Stimulated activated naive CD4-positive, alpha-beta T cell treated with Interleukin-2 at 50 U/mL for 16 hours (primary cell): Measurements from ENCODE around the gene CARMIL3.
A peak's percentile ranks its signal among the peaks of the same experiment; 100 is the strongest.

Experiments
- DNase-seq: peaks from one replicate; lab custom pipeline; 2025; lab: John Stamatoyannopoulos, UW

The CARMIL3 gene

DNA sequence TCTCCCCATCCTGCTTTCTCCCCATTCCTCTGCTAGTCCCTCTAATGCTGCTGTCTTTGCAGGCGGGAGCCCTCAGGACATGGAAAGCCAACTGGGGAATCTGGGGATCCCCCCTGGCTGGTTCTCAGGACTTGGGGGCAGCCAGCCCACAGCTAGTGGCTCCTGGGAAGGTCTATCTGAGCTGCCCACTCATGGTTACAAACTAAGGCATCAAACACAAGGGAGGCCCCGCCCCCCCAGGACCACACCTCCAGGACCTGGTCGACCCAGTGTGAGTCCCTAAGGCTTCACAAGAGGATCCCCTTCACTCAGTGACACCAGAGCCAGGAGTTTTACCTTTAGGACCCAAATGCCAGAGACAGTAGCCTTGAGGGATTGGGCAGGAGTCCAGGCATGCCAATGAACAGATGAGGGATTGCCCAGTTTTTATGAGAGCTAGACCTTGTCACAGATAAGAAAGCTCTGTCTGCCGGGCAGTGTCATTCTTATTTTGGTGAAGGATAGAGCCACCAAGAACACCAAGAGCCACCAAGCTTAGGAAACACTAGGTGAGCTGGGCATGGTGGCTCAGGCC lies 11.5 kb downstream of the CARMIL3 start:
- no peak for DNase-seq

DNA sequence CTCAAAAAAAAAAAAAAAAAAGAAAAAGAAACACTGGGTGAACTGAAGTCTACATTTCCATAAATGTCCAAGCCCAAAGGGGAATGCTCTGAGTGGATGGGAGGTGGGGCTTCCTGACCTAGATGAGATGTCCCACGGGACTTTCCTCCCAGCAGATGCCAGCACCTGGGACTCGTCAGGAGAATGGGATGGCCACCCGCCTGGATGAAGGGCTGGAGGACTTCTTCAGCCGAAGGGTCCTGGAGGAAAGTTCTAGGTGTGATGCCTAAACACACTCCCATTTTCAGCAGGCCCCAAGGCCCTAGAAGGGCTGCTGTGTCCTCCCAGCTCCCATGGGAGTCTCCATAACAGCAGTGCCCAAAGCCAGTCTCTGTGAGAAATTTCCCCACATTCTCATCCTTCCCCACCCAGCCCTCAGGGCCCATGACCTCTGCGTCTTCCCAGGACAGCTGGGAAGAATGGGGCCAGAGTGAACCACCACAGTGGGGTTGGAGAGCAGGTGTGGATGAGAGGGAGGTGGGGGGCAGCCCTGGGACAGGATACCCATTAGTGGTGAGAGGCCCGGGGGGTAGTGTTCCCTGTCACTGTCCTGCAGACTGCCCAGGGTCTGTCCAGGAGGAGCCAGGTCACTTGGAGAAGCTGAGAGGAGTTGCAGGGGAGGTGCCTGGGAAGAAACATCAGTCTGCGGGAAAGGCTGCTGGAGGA lies 12.4 kb downstream of the CARMIL3 start:
- no peak for DNase-seq

DNA sequence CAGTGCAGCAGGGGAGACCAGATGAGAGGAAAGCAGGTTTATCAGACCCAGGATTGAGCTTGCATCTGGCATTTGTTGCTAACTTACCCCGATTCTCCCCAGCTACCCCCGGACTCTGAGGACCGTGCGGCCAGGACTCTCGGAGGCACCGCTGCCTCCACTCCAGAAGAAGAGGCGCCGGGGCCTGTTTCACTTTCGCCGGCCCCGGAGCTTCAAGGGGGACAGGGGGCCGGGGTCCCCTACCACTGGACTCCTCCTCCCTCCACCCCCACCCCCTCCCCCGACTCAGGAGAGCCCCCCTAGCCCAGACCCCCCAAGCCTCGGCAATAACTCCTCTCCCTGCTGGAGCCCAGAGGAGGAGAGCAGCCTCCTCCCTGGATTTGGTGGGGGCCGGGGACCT lies 13.0 kb downstream of the CARMIL3 start:
- no peak for DNase-seq

DNA sequence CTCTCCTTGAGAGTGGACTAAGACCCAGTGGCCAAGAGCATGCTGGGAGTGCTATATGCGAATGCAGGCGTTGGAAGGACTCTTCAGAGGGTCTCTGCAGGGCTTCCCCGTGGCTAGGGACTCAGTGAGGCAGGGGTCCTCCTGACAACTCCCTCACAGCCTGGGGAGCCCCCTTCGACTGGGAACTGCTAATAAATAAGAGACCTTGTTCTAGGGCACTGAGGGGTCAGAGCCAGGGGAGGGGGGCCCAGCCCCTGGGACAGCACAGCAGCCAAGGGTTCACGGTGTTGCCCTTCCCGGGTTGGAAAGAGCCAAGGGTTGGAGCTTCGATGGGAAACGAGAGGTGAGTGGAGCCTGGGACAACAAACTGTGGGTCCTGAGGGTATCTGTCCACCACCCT lies 13.6 kb downstream of the CARMIL3 start:
- no peak for DNase-seq

DNA sequence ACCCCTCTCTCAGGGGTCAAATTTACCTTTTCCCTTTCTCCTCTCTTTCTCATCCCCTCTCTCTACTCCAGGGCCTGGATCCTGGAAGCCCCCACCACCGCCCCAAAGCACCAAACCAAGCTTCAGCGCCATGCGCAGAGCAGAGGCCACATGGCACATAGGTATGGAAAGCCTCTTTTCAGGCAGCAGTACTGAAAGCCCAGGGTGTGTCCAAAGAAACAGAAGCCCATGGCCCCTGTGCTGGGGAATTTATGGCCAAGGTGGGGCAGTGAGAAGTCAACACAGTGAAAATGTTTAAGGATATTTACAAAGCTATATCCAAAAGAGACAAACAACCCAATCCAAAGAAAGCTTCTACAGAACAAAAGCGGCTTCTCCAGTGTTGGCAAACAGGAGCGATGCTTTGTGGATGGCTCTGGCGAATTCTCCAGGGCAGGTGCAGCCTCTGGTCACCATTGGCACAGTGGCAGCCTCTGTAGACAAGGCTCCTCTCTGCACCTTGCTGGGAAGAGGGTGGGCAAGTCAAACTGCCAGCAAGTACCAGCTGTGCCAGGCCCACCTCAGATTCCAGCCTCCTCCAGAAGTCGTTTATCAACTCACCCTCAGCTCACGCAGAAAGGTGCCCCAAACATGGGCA lies 14.8 kb downstream of the CARMIL3 start:
- no peak for DNase-seq

DNA sequence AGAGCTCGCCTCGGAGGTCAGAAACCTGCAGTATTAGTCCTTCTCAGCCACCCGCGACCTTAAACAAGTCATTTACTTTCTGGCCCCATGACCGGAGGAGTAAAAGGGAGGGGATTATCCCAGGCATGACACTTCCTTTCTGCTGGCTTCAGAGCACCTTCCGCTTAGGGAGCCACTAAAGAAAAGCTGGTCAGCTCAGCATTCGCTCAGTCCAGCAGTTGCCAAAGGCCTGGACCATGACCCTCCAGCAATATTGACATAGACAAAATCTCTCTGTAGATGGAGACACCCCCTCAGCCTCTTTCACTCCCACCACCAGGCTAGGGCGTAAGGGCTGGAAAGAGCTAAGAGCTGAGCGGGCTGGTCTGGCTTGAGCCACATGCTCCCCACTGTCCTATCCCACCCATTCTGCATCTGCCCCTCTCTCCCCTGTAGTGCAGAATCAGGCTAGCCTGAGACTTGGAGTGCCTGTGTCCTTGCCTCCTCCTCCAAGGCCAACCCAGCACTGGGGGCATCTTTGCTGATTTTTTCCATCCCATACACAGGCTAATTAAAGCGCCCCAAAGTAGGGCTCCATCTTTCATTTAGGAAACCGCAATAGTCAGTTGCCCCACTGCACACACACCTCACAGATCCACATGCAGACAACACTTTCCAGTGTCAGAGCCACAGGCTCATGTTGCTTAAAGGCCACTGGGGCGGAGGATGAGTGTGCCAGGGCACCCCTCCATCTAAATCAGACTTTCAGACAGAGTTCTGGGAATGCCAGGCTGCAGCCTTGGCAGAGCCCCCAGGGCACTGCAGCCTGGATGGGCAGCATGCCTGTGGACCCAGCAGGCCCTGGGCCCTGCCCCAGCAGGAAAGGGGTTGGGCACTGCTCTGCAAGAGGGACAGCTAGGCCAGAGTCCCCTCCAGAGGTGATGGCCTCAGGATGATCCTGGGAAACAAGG lies 15.6 kb downstream of the CARMIL3 start:
- DNase-seq: no peak

DNA sequence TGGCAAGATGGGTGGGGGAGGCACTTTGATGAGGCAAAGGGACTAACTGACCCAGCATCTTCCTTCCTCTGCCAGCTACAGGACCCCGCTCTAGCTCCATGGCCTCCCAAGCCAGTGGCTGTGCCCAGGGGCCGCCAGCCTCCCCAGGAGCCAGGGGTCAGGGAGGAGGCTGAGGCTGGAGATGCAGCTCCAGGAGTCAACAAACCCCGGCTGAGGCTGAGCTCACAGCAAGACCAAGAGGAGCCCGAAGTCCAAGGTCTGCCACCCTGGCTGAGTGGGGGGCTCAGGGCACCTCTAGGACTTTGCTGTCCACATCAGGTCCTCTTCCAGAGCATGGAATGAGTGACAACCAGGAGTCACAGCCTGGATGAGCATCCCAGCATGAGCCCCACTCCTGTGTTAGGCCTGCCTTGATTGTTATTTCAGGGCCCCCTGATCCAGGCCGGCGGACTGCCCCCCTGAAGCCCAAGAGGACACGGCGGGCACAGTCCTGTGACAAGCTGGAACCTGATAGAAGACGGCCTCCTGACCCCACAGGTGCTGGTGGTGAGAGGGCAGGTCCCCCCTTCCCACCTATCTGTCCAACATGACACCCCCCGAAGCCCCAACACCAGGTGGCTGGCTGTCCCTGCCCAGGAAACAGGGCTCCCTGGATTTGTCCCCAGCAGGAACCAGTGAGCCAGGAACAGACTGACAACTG lies 17.1 kb downstream of the CARMIL3 start:
- DNase-seq: no peak

DNA sequence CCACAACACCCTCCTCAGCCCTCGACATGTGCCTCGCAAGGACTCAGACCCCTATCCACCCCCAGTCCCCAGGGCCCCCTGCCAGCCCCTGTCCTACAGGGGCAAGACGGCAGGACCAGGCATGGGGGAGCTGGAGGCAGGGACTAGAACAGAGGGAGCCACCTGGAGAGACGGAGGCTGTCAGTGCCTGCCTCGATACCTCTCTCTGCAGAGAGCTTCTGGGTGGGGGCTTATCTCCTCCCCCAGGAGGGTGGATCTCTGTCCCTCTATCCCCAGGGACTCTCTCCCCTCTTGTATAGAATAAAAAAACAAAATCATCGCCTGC lies 17.6 kb downstream of the CARMIL3 start:
- DNase-seq: no peak

DNA sequence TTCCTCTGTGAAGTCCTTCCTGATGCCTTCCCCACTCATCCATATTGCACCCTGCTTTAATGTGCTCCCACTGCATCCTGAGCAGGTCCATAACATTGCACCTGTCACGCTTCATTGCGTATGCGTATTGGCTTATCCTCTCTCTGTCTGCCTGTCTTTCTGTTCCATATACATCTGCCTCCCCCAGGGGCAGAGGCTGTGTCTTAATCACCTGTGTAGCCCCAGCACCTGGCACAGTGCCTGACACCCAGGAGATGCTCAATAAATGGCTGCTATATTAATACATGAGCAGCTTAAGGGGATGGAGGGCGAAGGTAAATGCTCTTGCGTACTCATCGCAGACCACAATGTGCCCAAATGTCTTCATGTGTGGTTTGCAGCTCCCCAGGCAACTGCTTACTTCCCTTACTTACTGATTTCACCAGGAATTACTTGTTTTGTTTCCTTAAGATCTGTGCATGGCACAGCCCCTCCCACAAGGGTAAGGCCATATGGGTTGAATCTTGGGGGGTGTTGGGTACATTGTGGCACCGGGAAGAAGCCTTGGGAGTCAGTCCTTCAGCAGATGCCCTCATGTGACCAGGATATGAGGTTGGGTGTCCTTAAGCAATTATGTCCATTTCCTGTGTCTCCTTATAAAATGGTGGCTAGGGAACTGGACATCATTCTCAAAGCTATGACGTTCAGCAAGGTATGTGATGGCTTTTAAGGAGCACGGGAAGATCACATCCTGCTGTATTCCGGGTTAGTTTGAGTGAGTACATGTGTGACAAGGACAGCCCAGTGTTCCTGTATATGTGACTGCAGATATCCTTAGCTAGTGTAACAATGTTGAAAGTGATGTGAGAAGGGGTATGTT lies 18.7 kb downstream of the CARMIL3 start:
- DNase-seq: no peak

DNA sequence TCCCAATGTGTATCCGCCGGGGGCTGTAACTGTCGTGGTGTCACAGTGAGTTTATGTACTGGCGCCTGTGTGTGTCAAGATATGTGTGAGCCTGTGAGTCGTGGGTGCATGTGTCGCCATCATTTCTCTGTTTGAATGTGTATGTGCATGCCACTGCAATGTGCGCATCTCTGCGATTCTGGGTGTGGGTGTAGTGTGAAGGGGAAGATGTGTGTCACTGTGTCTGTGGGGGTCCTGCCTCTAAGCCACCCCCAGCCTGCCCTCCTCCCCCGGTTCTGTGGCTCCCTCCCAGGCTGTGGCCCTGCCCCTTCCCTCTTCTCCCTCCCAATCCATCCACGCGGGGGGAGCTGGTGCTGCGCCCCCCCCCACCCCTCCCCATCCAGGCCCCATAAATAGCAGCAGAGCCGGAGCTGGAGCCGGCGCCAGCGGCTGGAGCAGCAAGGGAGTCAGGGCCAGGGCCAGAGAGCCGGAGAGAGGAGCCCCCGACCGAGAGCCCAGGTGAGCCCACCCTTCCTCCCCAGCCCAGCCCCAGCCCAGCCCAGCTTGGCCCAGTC lies 19.4 kb downstream of the CARMIL3 start, which contains the start of gene CPNE6:
TSS of gene CPNE6 (plus strand) at position 419 of the 554 bp plus-strand sequence. CDS start 1,375 bp downstream, outside the sequence.
- peak; percentile 38 for DNase-seq

DNA sequence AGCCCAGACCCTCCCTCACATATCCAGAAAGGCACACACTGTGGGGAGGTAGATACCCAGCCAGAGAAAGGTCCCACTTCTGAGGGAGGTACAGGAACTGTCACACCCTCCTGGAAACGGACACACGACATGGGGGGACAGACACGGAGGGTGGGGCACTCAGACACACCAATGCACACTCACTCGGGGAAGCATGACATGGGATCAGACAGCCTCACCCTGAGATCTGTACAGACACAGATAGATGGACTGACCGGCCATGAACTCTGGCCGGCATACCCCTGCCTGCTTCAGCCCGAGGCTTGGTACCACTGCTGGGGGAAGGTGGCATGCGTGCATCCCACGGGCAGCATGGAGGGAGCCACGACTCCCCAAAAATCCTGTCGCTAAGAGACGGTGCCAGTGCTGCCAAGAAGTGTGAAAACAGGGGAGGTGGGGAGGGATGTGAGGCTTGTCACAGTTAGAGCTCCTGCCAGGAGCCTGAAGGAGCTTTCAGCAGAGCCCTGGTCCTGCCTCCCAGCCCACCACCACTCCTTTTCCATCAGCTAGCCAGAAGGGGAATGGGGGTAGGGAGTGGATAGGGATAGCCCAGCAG lies 20.1 kb downstream of the CARMIL3 start:
- DNase-seq: no peak

DNA sequence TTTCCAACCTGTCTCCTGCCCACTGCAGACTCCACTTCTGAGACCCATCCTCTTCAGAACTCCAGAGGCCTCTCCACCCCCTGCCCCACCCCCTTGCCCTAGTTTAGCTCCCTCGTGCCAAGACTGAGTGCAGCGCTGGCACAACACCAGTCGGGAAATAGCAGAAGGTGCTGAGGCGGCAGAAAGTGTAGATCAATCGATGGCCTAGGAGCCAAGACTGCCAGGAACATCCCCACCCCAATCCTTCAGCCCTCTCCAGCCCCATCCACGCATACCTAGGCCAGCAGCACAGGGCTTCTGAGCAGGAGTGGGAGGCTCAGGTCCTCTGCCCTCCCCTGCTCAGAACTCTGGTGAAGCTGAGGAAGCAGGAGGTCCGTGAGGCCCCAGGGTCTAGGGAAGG lies 20.6 kb downstream of the CARMIL3 start:
- DNase-seq: no peak

DNA sequence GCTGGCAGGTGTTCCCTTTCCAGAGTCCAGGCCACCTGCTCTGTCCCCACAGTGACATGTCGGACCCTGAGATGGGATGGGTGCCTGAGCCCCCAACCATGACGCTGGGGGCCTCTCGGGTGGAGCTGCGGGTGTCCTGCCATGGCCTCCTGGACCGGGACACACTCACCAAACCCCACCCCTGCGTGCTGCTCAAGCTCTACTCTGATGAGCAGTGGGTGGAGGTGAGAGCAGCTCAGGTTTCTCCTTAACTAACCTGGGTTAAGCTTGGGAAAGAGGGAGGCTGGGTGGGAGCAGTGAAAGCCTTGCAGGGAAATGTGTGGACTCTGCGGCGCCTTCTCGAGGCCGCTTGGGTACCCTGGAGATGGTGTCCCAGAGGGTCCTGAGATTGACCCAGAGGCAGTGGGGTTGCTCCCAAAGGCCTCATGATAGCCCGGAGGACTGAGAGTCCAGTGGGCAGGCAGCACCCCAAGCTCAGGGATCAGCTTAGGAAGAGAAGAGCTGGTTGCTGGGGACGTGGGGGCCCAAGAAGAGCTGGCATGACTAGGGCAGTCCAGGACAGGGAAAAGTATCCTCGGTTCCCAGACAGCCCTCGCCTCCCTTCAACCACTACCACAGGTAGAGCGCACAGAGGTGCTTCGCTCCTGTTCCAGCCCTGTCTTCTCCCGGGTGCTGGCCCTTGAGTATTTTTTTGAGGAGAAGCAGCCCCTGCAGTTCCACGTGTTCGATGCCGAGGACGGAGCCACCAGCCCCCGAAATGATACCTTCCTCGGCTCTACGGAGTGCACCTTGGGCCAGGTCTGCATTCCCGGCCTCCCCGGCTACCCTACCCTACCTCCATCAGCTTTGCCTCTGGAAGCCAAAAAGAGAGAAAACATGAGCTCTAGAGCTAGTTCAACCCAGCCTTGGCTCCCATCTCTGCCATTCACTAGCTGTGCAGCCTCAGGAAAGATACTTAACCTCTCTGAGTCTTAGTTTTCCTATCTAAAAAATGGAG lies 21.4 kb downstream of the CARMIL3 start:
- no peak for DNase-seq

DNA sequence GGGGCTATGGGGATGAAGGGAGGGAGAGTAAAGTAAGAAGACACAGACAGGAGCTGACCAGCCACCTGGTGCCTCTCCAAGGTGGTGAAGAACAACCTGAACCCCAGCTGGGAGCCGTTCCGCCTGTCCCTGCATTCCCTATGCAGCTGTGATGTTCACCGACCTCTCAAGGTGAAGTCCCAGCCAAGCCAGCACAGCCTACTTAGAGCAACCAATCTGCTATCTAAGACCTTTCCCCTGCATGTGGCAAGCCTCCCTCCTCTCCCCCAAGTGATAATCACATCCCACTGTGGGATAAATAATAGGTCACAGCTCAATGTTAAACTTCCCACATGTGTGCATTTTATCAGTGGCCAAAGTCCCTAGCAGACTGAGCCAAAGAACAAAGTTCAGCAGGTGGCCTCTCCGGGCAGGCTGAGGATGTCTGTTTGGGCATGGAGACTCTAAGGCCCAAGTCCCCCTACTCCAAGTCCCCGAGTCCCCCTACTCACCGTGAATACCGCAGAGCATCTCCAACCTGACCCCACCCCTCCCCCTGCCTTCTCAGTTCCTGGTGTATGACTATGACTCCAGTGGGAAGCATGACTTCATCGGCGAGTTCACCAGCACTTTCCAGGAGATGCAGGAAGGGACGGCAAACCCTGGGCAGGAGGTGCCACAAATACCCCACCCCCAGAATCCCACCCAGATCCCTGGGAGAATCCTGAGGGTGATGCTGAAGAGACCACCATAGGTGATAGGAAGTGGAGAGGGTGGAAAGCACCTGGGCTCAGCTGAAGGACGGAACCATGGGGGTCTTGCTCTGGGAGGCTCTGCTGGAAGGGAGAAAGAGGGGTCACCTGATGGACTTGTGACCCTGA lies 23.0 kb downstream of the CARMIL3 start:
- no peak for DNase-seq

DNA sequence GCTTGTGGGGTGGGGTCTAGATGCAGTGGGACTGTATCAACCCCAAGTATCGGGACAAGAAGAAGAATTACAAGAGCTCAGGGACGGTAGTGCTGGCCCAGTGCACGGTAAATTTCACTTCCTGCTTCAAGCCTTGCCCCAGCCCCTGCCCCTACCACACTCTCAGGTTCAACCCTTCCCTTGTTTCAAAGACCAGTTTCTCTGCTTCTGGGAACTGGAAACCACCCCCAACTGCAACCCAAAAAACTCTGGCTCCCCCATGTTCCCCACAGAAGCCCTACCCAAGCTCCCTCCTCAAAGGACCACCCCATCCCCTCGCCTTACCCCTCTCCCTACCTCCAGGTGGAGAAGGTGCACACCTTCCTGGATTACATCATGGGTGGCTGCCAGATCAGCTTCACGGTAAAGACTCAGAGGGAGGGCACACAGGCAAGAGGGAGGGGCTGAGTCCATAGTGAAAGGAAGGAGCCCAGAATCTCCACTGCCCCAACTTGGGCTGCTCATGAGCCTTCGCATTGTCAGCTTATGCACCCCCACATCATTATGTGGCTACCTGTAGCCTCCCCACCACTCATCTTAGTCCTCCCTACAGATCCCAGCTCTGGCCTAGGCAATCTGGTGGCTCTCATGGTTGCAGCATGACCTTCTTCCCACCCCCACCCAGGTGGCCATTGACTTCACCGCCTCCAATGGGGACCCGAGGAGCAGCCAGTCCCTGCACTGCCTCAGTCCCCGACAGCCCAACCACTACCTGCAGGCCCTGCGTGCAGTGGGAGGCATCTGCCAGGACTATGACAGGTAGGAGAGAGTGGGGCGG lies 23.9 kb downstream of the CARMIL3 start:
- no peak for DNase-seq

DNA sequence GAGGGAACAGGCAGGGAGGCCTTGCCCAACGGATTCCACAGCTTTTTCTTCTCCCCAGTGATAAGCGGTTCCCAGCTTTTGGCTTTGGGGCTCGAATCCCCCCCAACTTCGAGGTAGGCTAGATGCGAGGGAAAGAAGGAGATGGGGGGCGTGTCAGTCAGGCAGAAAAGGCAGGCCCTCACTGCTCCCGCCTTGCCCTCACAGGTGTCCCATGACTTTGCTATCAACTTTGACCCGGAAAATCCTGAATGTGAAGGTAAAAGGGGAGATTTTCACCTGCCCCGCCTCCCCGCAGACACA lies 24.4 kb downstream of the CARMIL3 start:
- DNase-seq: no peak

DNA sequence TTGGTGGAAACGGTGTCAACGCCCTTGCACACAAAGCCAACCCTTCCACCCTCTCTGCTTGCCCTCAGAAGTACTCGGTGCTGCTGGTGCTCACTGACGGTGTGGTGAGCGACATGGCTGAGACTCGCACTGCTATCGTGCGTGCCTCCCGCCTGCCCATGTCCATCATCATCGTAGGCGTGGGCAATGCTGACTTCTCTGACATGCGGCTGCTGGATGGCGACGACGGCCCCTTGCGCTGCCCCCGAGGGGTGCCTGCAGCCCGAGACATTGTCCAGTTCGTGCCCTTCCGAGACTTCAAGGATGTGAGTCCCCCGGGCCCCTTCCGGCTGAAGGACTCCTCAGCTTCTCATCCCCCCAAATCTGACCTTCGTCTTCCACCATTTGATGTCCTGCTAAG lies 25.3 kb downstream of the CARMIL3 start:
- DNase-seq: no peak
